ENCODE measurements around the gene LHPP.

LHPP gene

DNA sequence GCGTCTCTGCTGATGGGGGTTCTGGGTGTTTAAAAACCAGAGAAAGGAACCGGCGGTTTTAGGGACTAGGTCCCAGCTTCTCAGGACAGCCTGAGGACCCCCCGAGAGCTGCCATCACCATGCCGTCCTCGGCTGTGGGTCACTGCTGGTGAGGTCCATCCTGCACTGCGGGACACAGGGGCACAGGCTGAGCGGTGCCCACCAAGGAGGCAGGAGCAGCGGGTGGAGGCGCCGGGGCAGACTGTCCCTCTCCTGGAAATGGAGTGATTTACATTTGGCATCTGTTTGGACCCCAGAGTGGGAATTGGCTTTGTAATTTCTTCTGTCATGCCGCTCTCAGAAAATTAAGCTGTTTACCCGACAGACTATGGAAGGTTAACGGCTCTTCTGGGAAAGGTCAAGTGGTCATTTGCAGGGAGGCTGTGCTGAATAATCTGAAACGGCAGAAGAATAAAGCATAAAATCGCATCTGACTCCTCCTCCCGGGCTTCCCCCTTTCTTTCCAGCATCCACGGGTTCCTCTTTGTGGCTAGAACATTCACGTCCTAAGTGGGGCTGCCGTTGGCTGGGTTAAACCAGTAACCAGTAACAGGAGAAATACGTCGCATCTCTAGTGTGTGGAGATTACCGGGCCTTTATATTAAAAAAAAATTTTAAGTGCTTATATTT lies 31.7 kb downstream of the LHPP start:
- no peak overlapping the region for H3K4me3 ChIP-seq (ENCODE audit: low read depth, low read length)
- no peak for DNase-seq (ENCODE audit: low read depth)

DNA sequence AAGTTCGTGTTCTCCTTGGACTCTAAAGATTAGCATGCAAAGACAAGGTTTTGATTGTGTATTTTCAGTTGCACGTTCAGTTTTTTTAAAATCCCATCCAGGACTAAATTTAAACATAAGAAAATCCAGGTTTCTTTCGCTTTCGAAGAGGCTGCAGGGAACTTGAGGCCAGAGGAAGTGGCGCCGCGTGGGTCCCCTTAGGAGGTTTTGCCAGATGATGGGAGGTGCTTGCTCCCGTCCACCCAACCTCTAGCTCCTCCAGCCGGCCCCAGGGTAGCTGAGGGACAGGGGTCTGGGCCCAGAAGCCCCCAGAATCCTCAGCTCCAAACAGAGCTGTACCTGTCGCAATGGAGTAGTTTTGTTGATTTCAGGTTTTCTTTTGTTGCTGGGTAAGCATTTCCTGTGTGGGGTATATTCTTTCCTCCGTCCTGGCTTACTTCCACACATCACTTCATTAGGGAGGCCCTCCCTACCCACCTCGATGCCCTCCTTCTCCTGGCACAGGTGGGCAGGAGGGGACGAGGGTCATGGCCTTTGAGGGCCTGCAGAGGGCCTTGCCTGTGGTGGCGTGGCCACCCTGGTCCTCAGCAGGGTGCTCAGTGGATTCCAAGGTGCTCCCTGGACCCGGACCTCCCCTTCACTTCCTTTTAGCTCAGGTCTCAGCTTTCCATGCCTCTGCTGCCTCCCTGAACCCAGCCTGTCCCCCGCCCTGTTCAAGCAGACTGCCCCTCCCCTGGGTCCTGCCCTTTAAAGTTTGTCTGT lies 32.6 kb downstream of the LHPP start:
- DNase-seq (ENCODE audit: low read depth), result no peak
- no peak overlapping the region for H3K4me3 ChIP-seq (ENCODE audit: low read depth, low read length)

DNA sequence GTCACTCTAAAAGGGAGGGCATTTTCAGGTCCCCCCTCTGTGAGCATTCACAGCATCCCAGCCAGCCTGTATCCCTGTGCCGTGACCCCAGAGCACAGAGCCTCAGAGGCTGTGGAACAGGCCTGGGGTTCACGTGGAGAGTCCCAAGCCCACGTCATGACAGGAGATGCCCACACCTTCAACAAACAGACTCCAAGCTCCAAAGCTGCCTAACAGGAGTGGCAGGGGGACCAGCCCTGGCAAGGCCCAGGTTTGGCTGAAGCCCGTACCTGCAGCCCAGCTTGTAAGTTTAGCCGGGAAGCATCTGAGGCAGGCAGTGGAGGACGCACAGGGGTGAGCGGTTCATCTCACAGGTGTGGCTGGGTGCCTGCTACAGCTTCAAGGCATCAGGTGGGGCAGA lies 33.5 kb downstream of the LHPP start:
- no peak for DNase-seq (ENCODE audit: low read depth)

DNA sequence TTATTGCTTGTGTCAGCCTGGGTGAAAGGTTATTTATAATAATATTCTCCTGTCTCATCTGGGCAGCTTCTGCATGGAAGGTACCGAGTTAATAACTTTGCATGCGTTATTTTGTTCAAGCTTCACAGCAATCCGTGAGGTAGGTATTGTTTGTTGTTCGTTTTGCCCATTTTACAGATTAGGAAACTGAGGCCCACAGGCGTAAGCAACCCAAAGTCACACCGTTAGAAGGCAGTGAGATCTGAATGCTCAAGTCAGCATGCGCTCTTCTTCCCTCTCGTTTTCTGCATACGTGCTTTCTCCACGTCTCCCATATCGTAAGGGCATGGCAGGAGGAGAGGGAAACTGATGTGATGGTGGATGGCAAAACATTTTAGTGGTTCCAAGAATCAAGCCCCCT lies 34.1 kb downstream of the LHPP start:
- no peak for DNase-seq (ENCODE audit: low read depth)
- H3K4me3 ChIP-seq (ENCODE audit: low read depth, low read length), result no peak overlapping the region

More for the DNA sequence above, 33.5 kb downstream of the LHPP start:
- no peak overlapping the region for H3K4me3 ChIP-seq (ENCODE audit: low read depth, low read length)

DNA sequence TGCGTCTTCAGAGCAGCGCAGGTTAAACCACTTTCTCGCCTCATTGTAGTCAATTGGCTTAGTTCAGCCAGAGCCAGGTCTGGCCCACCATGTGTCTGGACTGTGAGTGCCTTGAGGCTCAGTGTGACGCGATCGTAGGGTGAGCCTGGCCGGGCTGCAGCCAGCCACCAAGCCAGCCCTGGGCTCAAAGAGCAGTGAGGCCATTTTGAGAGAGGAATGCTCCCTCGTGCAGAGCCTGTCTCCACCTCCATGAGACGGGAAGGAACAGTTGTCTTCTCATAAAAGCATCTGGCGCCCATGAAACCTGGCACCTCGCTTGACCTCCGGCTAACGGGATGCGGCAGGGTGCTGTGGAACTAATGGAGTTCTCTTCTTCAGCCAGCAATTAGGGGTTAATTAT lies 34.5 kb downstream of the LHPP start:
- H3K4me3 ChIP-seq (ENCODE audit: low read depth, low read length), result no peak overlapping the region
- no peak for DNase-seq (ENCODE audit: low read depth)

DNA sequence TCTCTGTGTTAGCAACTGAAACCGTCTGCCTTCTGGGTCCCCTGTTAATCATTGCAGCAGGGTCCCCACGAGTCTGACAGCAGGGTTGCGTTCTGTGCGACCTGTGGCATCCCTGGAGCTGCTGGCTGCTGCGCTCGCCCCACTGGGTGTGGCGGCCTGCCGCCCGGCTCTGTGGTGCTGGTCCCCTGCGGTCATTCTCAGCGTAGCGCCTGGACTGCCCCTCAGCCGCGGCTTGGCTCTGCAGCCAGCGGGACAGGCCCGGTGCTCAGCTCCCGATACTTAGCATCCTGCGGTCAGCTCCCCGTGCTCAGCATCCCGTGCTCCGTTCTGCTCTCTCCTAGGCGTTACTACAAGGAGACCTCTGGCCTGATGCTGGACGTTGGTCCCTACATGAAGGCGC lies 35.0 kb downstream of the LHPP start:
- H3K4me3 ChIP-seq (ENCODE audit: low read depth, low read length), result no peak overlapping the region
- DNase-seq (ENCODE audit: low read depth), result no peak

DNA sequence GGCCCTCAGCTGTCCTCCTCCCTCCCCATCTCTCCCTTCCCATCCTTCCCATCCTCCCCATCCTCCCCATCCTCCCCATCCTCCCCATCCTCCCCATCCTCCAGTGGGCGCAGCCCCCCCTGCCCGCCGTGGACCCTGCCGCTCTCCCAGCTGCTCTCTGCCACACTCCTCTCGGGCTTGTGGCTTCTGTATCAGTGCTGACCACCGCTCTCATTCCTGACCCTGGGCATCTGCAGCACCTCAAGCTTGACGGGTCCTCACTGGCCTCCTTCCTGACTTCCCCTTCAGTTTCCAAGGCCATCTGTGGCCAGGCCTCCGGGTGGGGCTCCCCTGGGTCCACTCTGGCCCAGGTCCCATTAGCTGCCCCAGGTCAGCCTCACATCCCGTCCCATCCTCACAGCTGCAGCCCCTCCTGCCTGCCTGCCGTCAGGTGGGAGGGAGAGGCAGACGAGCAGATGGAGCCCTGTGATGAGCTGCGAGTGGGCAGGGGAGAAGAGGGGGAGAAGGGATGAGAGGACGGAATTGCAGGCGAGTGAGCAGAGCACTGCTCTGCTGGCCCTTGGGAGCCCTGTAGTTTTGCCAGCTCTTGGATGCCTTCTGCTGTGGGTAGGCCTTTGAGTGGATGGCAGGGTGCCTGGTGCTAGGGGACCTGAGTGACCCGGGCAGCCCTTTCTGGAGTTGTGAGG lies 35.7 kb downstream of the LHPP start:
- no peak overlapping the region for H3K4me3 ChIP-seq (ENCODE audit: low read depth, low read length)
- no peak for DNase-seq (ENCODE audit: low read depth)

DNA sequence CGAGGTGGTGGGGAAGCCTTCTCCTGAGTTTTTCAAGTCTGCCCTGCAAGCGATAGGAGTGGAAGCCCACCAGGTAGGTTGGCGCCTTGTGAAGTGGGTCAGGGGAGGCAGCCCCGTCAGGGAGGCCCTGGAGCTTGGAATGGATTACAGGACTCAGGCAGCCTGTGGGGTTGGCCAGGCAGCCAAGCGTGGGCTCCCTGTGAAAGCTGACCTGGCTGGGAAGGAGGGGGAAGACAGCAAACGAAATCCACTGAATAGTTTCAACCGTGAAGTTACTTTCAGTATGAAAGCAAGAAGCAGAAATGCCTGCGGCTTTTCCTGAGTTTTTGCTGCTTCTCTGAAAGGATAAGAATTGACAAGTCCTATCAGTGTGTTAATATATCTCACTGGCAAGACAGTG lies 36.4 kb downstream of the LHPP start:
- no peak for DNase-seq (ENCODE audit: low read depth)
- no peak overlapping the region for H3K4me3 ChIP-seq (ENCODE audit: low read depth, low read length)

DNA sequence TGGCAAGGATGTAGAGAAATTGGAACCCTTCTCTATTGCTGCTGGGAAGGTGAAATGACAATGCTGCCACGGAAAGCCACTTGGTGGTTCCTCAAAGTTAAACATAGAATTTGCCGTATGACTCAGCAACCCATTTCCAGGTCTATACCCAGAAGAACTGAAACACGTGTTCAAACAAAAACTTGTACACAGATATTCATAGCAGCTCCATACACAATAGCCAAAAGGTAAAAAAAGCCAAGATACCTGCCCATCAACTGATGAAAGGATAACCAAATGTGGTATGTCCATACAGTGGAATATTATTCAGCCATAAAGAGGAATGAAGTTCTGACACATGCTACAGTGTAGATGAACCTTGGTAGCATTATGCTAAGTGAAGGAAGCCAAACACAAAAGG lies 39.1 kb downstream of the LHPP start:
- H3K4me3 ChIP-seq (ENCODE audit: low read depth, low read length), result no peak overlapping the region
- DNase-seq (ENCODE audit: low read depth), result no peak

DNA sequence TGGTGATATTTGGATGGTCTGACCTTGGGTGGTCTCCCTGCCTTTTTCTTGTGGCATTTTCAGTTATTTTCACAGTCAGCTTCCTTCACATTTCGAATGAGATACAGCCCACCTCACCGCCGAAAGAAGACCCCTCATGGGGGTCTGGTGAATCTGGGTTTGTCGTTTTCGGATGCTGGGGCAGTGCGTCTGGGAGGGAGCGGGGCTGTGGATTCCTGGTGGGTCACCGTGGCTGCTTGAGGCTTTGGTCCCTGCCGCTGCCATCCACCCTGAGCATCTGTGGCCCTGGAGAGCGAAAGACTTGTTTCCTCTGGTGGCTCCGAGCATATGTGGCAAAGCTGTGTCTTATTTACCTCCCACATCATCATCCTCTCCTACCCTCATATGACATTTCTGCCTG lies 43.1 kb downstream of the LHPP start:
- no peak overlapping the region for H3K4me3 ChIP-seq (ENCODE audit: low read depth, low read length)
- DNase-seq (ENCODE audit: low read depth), result no peak

DNA sequence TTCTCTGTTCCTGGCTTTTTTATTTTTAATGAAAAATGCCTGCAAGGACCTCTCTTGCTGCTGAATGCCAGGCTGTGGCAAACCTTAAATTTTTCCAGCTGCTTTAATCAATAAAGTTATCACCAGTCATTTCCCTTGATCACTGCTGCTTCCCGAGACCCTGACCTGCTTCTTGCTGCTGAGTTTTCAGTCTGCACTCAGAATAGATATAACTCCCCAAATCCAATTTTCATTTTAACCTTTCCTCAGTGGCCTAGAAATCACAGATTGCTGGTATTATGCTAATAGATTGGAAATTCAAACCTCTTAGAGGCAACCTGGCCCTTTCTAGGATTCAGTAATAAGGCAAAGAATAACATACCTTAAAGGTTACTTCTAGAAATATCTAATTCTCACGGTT lies 43.7 kb downstream of the LHPP start:
- no peak overlapping the region for H3K4me3 ChIP-seq (ENCODE audit: low read depth, low read length)
- no peak for DNase-seq (ENCODE audit: low read depth)

DNA sequence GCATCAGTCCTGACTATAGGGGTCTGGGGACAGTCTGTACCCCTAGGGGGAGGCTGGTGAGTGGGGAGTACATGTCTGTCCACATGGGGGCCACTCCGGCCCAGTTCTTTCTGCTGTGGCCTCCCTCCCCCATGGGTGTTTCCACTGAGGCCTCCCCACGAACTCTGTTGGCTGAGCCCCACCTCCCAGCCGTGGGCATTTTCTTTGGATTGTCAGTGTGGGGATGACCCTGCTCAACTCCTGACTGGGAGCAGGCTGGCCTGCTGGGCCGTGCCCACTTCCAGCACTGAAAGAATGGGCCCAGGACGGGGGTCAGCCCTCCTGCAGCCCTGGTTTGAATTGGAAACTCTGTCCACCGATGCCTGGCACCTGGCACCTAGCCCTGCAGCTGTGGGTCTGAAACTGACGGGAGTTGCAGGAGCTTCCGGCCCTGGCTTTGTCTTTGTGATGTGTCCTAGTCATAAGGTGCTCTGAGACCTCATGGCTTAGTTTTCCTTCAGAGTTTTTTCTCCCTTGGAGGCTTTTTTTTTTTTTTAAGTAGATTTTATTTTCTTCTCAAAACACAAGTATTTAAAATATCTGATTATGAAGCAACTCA lies 46.5 kb downstream of the LHPP start:
- H3K4me3 ChIP-seq (ENCODE audit: low read depth, low read length), result no peak overlapping the region
- no peak for DNase-seq (ENCODE audit: low read depth)

DNA sequence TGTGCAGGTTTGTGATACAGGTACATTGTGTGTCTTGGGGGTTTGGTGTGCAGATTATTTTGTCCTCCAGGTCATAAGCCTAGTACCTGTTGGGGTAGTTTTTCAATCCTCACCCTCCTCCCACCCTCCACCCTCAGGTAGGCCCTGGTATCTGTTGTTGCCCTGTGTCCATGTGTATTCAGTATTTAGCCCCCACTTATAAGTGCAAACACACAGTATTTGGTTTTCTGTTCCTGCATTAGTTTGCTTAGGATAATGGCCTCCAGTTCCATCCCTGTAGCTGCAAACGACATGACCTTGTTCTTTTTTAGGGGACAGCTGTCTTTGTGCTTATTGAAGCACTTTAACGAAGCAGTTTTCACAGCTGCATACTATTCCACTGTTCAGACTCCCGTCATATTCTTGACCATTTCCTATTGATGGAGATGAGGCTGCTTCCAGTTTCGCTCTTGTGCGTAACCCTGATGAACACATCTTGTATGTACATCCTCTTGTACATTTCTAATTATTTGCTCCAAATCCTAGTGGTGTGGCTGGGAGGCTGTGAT lies 47.4 kb downstream of the LHPP start:
- DNase-seq (ENCODE audit: low read depth), result no peak
- H3K4me3 ChIP-seq (ENCODE audit: low read depth, low read length), result no peak overlapping the region

DNA sequence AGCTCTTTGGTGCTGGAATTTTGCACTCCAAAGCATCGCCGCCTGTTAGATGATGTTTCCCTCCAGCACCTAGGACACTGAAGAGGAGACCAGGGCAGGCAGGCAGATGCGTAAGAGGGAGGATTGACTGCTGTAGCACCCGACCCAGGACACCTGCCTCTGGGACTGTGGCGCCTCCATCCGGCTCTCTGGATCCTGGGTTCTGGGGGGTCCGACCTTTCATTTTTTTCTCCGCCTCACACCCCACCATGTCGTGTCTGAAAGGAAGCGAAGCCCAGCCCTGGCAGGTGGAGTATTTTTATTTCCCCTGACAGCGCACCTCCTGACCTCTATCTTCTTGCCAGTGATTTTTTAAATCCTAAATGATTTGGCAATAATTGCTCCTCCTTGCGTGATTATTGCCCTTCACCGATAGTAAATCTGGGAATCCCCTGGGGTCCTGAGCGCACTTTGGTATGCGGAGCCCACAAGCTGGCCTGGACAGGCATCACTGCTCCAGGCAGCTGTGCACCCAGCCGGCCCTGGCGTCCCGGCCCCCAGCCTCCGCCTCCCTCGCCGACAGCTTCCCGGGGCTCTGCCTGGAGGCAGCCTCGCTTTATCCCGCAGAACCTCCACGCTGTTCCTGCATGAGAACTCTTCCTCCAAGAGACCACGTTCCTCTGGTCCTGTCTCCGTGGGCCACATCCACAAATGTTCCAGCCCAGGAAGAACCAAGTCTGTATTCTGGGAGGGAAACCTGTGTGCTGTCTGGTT lies 48.4 kb downstream of the LHPP start:
- H3K4me3 ChIP-seq (ENCODE audit: low read depth, low read length), result peak overlapping the region; percentile 5
- DNase-seq (ENCODE audit: low read depth), result no peak

DNA sequence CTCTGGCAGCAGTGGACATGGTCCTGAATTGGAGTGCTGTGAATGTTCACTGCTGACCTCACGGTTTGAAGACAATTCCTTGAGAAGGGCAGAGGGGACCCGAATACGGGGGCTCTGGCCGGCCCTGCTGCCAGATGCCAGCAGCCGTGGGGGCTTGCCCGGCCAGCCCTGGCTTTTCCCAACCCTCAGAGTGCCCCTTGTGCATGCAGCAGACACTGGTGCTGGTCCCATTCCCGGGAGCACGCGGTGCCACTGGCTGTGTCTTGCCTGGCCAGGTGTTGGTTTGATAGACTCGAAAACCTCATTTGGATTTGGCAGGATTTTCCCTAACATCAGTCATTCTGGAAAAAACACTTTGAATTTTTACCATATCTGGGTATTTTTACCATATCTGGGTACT lies 49.1 kb downstream of the LHPP start:
- no peak overlapping the region for H3K4me3 ChIP-seq (ENCODE audit: low read depth, low read length)
- no peak for DNase-seq (ENCODE audit: low read depth)

DNA sequence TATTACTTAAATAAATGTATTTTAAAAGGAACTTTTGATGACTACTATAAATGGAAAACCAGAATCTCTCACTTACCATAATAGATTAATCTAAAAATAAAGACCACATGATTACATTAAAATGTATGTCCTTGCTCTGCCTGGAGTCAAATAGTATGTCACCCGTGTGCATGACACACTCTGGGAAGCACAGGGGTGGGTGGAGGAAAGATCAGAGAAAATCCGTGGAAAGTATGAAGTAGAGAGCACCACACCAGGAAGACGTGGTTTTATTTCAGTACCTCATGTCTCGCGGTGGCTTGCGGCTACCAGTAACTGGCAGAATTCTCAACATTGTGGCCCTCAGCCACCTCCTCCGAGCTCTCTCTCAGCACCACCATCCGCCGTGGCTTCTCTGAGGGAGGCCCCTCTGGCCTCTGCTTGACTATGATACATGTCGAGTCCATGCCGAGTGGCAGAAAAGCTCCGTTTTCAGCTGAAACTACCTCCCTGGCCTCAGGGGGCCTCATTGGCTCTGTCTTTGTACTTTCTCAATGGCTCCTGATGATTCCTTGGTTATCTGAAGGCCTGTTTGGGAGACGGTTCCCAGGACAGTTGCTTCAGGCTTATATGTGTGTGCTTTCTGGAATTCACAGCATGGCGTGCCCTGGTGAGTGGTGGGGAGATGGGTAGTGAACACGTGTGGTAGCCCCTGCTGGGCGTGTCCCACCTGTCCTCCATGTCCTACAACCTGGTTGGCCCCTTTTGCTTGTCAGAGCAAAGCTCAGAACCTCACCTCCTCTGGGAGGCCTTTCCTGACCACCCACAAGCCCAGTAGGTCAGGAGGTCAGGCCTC lies 49.8 kb downstream of the LHPP start:
- no peak for DNase-seq (ENCODE audit: low read depth)

DNA sequence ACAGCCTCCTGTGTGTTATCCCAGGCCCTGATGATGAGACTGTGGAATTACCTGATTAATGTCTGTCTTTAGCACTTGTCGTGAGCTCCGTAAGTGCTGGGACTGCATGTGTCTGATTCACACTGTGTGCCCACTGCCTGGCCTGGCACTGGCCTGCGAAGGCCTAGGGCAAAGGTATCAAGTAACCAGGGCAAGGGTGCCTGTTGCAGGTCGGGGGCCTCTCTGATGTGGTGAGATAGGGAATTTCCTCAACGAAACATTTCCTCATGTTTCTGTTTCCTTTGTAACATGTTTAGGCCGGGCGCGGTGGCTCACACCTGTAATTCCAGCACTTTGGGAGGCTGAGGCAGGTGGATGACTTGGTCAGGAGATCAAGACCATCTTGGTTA lies 50.4 kb downstream of the LHPP start:
- DNase-seq (ENCODE audit: low read depth), result no peak
- H3K4me3 ChIP-seq (ENCODE audit: low read depth, low read length), result no peak overlapping the region

More for the DNA sequence above, 49.8 kb downstream of the LHPP start:
- H3K4me3 ChIP-seq (ENCODE audit: low read depth, low read length), result no peak overlapping the region

DNA sequence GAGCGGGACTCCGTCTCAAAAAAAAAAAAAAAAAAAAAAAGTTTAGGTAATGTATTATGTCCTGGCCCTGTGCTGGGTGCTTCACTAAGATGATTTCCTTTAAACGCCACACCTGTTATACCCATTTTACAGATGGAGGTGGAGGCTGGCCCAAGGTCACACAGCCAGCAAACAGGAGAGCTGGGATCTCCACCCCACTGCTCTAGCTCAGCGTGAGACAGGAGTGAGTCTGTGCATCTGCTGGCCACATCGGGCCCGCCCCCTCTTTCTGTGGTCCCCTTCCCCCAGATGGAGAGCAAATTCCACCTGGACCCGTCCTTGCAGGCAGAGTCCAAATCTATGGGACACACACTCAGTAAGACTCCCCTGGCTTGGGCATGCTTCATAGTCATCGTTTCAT lies 51.0 kb downstream of the LHPP start:
- H3K4me3 ChIP-seq (ENCODE audit: low read depth, low read length), result no peak overlapping the region
- no peak for DNase-seq (ENCODE audit: low read depth)
